HepG2 (cell line): Measurements from ENCODE around the gene CSTPP1. TPM values are rescaled to one million over a fixed set of nuclear protein-coding genes. Genes with fewer than 3 reads are reported as not detected.

Experiments used
- ATAC-seq: fragments of 200-7000 bp; cut with Tn5 transposase; 3 replicates; pipeline ENCODE4 v1.9.1; 2020; ENCODE audit warnings: mild to moderate bottlenecking, moderate library complexity
- BruUV-seq: library from RNA; stranded (reverse); fragments of 400-500 nt; replicated peaks from 2 replicates; lab custom pipeline; 2021; lab: Mats Ljungman, UMichigan
- CTCF ChIA-PET: fragments of 300-600 bp; formaldehyde crosslinking; extraction: SDS; loops from one replicate; lab custom pipeline; 2021; ENCODE audit warnings: low total read pairs, inconsistent platforms, low intra/inter-chr PET ratio; lab: Yijun Ruan, JAX
- POLR2A ChIA-PET: fragments of 350-600 bp; sonication (Branson Sonifier 250); formaldehyde crosslinking; loops from one replicate; lab custom pipeline; 2020; ENCODE audit warnings: antibody characterized with exemption, inconsistent platforms; lab: Yijun Ruan, JAX
- DNase-seq: peaks from one replicate; pipeline ENCODE4 v3.0.0-alpha.2; 2015; ENCODE audit warnings: low spot score
- FAIRE-seq: peaks from 3 replicates; lab custom pipeline; 2011; peaks lifted over from hg19 to GRCh38; lab: Jason Lieb, UNC
- H2AFZ ChIP-seq: one replicate; pipeline ENCODE4 v1.6.1; 2011; ENCODE audit warnings: low read length, inconsistent platforms
- H3K27ac ChIP-seq: fragments of 300-600 bp; 3 replicates; pipeline ENCODE4 v1.8.0; 2011; ENCODE audit warnings: mixed run types, mild to moderate bottlenecking, mixed read lengths, low read length, inconsistent platforms; ENCODE audit not compliant: insufficient read depth; ENCODE audit errors: extremely low read length
- H3K27me3 ChIP-seq, 2 experiments: fragments of 200-600 bp in 1 of 2; 2 replicates in 1 of 2; 3 replicates in 1 of 2; pipeline versions ENCODE4 v1.6.0 to v1.8.0; 2011; ENCODE audit warnings: low read length in 2 of 2, mild to moderate bottlenecking in 2 of 2, moderate library complexity in 2 of 2, inconsistent platforms in 1 of 2; ENCODE audit not compliant: insufficient read depth in 2 of 2, control insufficient read depth in 1 of 2
- H3K36me3 ChIP-seq, 2 experiments: fragments of 200-600 bp in 1 of 2; replicated peaks in 1 of 2; 2 replicates in 1 of 2; 3 replicates in 1 of 2; pipeline versions ENCODE4 v1.5.1 to v1.8.0; 2011; ENCODE audit warnings: low read length in 2 of 2, inconsistent platforms in 1 of 2; ENCODE audit not compliant: insufficient read depth in 2 of 2, control insufficient read depth in 1 of 2
- H3K4me1 ChIP-seq: 2 replicates; pipeline ENCODE4 v1.5.1; 2012; ENCODE audit warnings: low read length, inconsistent platforms; ENCODE audit not compliant: insufficient read depth
- H3K4me2 ChIP-seq: 2 replicates; pipeline ENCODE4 v1.6.0; 2011; ENCODE audit warnings: low read depth, low read length, inconsistent platforms
- H3K4me3 ChIP-seq, 3 experiments: fragments of 200-600 bp in 1 of 3; sonication (generic), shearing (Covaris generic) in 1 of 3; replicated peaks in 1 of 3; 2 replicates each; pipeline ENCODE4 v1.5.1; 2011 to 2016; ENCODE audit warnings: low read length in 3 of 3, inconsistent platforms in 2 of 3, low read depth in 2 of 3, mild to moderate bottlenecking in 2 of 3, control low read depth in 1 of 3, mixed read lengths in 1 of 3; ENCODE audit not compliant: insufficient read depth in 1 of 3
- H3K79me2 ChIP-seq: one replicate; pipeline ENCODE4 v1.6.1; 2011; ENCODE audit warnings: low read length, inconsistent platforms; ENCODE audit not compliant: insufficient read depth
- H3K9ac ChIP-seq: 2 replicates; pipeline ENCODE4 v1.6.0; 2011; ENCODE audit warnings: mild to moderate bottlenecking, low read depth, low read length, inconsistent platforms; ENCODE audit not compliant: insufficient read depth
- H3K9me3 ChIP-seq: 2 replicates; pipeline ENCODE4 v1.5.1; 2012; ENCODE audit warnings: mild to moderate bottlenecking, low read length
- H4K20me1 ChIP-seq: 2 replicates; pipeline ENCODE4 v1.6.0; 2011; ENCODE audit warnings: inconsistent platforms, mild to moderate bottlenecking, low read length, moderate library complexity; ENCODE audit not compliant: insufficient read depth
- DZIP1 ChIP-seq: sonication (generic); formaldehyde crosslinking; IDR thresholded peaks from 2 replicates; pipeline ENCODE4 v1.5.0; 2020; ENCODE audit warnings: mild to moderate bottlenecking, missing genetic modification reagents
- GATA4 ChIP-seq: sonication (generic); IDR thresholded peaks from 2 replicates; pipeline ENCODE4 v1.6.1; 2016; ENCODE audit warnings: antibody characterized with exemption, low read depth, borderline replicate concordance
- POGZ ChIP-seq: sonication (generic); formaldehyde crosslinking; IDR thresholded peaks from 2 replicates; pipeline ENCODE4 v1.4.0; 2020; ENCODE audit warnings: mild to moderate bottlenecking, missing genetic modification reagents
- PTBP1 ChIP-seq: fragments of 200-400 bp; formaldehyde crosslinking; IDR thresholded peaks from 2 replicates; pipeline ENCODE4 v1.6.1; 2018; ENCODE audit warnings: low read length, low read depth; ENCODE audit not compliant: poor library complexity, severe bottlenecking
- RBM22 ChIP-seq: fragments of 200-400 bp; formaldehyde crosslinking; optimal IDR thresholded peaks from 2 replicates; pipeline ENCODE3; 2017; ENCODE audit warnings: mild to moderate bottlenecking, low read length, moderate library complexity
- SMC3 ChIP-seq: IDR thresholded peaks from 2 replicates; pipeline ENCODE4 v1.6.1; 2011; ENCODE audit warnings: low read length, improper control_type of control experiment
- TARDBP ChIP-seq: sonication (generic); formaldehyde crosslinking; IDR thresholded peaks from 2 replicates; pipeline ENCODE4 v1.8.0; 2022; ENCODE audit warnings: mild to moderate bottlenecking, missing genetic modification reagents
- ZNF460 ChIP-seq: sonication (generic); formaldehyde crosslinking; IDR thresholded peaks from 2 replicates; pipeline ENCODE4 v1.5.1; 2020; ENCODE audit warnings: missing genetic modification reagents, mild to moderate bottlenecking, borderline replicate concordance
- ZNF564 ChIP-seq: sonication (generic); formaldehyde crosslinking; IDR thresholded peaks from 2 replicates; pipeline ENCODE4 v1.8.1; 2023; ENCODE audit warnings: mild to moderate bottlenecking, missing genetic modification reagents
- ZNF605 ChIP-seq: sonication (generic); formaldehyde crosslinking; IDR thresholded peaks from 2 replicates; pipeline ENCODE4 v1.8.0; 2022; ENCODE audit warnings: mild to moderate bottlenecking, missing genetic modification reagents
- WGBS: methylation state at CpG from one replicate; pipeline ENCODE4 v1.1.6; 2017; ENCODE audit warnings: low lambda C conversion rate; 5-methylcytosine and 5-hydroxymethylcytosine counted together
- in situ Hi-C: cut with HindIII; loops from 2 replicates; pipeline ENCODE4 v1.10.0; 2017; ENCODE audit warnings: low pct_unique_long_range_greater_than_20kb; ENCODE audit not compliant: extremely low pct_ligation_motif_present
- intact Hi-C: fragments of 100-400 bp; cut with micrococcal nuclease; formaldehyde crosslinking; loops from one replicate; pipeline ENCODE4 v1.10.0; 2022; ENCODE audit not compliant: unreplicated experiment
- polyA plus RNA-seq, 8 experiments: library from polyadenylated mRNA; depleted of rRNA in 3 of 8; stranded (reverse) in 7 of 8; unstranded in 1 of 8; fragments of >200 nt; fragmentation: Illumina TruSeq in 4 of 8; extraction: Trizol in 4 of 8; gene quantifications; 2 replicates each; pipeline versions ENCODE4 v1.2.1 to v1.2.3, GENCODE V29; 2011 to 2016; ENCODE audit warnings: low read depth in 4 of 8, missing spikeins in 1 of 8, mixed read lengths in 1 of 8; ENCODE audit not compliant: insufficient read depth in 1 of 8
- total RNA-seq, 5 experiments: library from RNA; depleted of rRNA; stranded (reverse); fragments of >200 nt; fragmentation: Illumina TruSeq; extraction: Trizol; gene quantifications; 2 replicates each; pipeline ENCODE4 v1.2.3, GENCODE V29; 2016; ENCODE audit warnings: low read depth in 1 of 5
- TF ChIP-seq, protein P1 (sequence below): sonication (generic); formaldehyde crosslinking; IDR thresholded peaks from 2 replicates; pipeline ENCODE4 v1.8.0; 2022; ENCODE audit warnings: low read depth, missing genetic modification reagents
- TF ChIP-seq, protein P2 (sequence below): sonication (generic); formaldehyde crosslinking; IDR thresholded peaks from 2 replicates; pipeline ENCODE4 v1.4.0; 2020; ENCODE audit warnings: missing genetic modification reagents
- TF ChIP-seq, protein P3 (sequence below): sonication (generic); formaldehyde crosslinking; IDR thresholded peaks from 2 replicates; pipeline ENCODE4 v1.5.1; 2020; ENCODE audit warnings: mild to moderate bottlenecking, missing genetic modification reagents, borderline replicate concordance
- TF ChIP-seq, protein P4 (sequence below): sonication (generic); formaldehyde crosslinking; conservative IDR thresholded peaks from 2 replicates; pipeline ENCODE4 v1.4.0; 2020; ENCODE audit warnings: missing genetic modification reagents

Gene CSTPP1
- total and polyA plus RNA-seq, 2 of the 13 experiments (the other 11 are each of a cell fraction or from before 2014, with no cell fraction given): 12.3 to 14.6 TPM

DNA sequence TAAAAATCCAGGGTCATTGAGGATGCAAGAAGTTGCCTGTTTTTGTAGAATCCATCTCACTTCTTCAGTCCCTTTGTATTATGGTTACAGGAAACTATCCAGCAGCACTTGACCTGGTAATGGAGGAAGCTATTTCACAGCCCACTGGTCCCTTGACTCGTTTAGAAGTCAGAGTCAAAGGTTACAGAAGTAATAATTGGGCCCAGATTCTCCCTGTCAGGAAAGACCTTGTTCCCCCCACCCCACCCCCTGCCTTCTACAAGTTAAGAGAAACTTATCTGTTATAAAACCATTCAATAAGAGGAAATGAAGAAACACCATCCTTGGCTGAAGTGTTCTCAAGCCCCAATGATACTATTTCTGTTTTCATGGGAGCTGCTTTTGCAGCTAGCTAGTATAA, 65.8 kb downstream of the CSTPP1 start (continued):
- TF ChIP-seq, protein P1, sequence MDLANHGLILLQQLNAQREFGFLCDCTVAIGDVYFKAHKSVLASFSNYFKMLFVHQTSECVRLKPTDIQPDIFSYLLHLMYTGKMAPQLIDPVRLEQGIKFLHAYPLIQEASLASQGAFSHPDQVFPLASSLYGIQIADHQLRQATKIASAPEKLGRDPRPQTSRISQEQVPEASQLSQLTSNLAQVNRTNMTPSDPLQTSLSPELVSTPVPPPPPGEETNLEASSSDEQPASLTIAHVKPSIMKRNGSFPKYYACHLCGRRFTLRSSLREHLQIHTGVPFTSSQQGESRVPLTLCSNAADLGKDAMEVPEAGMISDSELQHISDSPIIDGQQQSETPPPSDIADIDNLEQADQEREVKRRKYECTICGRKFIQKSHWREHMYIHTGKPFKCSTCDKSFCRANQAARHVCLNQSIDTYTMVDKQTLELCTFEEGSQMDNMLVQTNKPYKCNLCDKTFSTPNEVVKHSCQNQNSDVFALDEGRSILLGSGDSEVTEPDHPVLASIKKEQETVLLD (CRISPR knock-in tag): no peak

DNA sequence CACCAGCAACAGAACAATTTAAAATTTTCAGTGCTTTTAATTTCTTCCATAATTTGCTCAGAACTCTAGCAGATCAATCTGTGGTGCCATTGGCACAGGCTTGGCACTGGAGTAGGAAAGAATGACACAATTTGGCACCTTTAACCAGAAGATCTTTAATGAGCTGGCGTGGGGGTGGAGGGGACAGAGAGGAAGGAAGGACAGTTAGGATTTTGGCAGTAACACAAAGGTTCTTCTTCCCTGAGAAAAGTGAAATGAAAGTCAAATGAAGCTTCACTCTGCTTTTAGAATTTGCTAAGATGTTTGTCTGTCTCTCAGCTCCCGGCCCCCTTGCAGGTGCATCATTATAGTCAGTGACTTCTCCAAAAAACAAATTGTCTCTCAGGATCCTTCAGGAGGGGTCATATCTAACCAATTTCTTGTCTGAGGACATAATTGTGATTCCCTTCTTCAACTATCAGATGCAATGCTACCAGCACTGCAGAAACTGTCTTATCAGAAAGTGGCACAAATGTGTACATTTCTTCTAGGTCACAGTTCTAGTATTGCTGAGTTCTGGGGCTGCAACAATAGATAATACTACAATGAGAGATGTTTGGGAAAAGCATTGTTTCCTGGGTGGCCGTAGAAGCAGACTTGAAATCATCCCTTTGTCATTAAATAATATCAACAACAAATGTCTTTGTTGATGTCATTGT, 66.8 kb downstream of the CSTPP1 start:
- ChIA-PET CTCF (no interaction called here), POLR2A (no interaction called here)
- Histone ChIP-seq H3K4me2 (no peak overlapping the region), H3K9me3 (no peaks in the 10 kb centered on the region), H2AFZ (no peak overlapping the region), H3K9ac (no peak overlapping the region), H3K27me3 (no peaks in the 10 kb centered on the region), H4K20me1 (no peaks in the 10 kb centered on the region), H3K79me2 (no peaks in the 10 kb centered on the region), H3K36me3 (no peaks in the 10 kb centered on the region), H3K4me1 (peaks cover 25% of the 10 kb centered on the region), H3K4me3 (no peak overlapping the region), H3K27ac (no peak overlapping the region)
- intact Hi-C loops (loop anchor here (10.0 kb wide), 1 partner anchor 91 kb away; no protein-coding TSS in a partner anchor), in situ Hi-C loops (no loop called here)
- FAIRE-seq: no peak
- 100% methylated on average over 3 of the region's 3 CpGs for WGBS
- BruUV-seq: no TSS peak
- DNase-seq: no peak
- ATAC-seq: no peak
- TF ChIP-seq RBM22 (no peak), GATA4 (no peak), PTBP1 (no peak), SMC3 (no peak), ZNF605 (no peak), ZNF564 (CRISPR knock-in tag) (no peak), POGZ (no peak), ZNF460 (CRISPR knock-in tag) (no peak), DZIP1 (CRISPR knock-in tag) (no peak), TARDBP (CRISPR knock-in tag) (no peak)
- TF ChIP-seq, protein P2, sequence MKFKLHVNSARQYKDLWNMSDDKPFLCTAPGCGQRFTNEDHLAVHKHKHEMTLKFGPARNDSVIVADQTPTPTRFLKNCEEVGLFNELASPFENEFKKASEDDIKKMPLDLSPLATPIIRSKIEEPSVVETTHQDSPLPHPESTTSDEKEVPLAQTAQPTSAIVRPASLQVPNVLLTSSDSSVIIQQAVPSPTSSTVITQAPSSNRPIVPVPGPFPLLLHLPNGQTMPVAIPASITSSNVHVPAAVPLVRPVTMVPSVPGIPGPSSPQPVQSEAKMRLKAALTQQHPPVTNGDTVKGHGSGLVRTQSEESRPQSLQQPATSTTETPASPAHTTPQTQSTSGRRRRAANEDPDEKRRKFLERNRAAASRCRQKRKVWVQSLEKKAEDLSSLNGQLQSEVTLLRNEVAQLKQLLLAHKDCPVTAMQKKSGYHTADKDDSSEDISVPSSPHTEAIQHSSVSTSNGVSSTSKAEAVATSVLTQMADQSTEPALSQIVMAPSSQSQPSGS (CRISPR knock-in tag): no peak
- TF ChIP-seq, protein P3, sequence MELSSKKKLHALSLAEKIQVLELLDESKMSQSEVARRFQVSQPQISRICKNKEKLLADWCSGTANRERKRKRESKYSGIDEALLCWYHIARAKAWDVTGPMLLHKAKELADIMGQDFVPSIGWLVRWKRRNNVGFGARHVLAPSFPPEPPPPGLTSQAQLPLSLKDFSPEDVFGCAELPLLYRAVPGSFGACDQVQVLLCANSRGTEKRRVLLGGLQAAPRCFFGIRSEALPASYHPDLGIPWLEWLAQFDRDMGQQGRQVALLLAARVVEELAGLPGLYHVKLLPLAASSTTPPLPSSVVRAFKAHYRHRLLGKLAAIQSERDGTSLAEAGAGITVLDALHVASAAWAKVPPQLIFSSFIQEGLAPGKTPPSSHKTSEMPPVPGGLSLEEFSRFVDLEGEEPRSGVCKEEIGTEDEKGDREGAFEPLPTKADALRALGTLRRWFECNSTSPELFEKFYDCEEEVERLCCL (CRISPR knock-in tag): no peak
- TF ChIP-seq, protein P4, sequence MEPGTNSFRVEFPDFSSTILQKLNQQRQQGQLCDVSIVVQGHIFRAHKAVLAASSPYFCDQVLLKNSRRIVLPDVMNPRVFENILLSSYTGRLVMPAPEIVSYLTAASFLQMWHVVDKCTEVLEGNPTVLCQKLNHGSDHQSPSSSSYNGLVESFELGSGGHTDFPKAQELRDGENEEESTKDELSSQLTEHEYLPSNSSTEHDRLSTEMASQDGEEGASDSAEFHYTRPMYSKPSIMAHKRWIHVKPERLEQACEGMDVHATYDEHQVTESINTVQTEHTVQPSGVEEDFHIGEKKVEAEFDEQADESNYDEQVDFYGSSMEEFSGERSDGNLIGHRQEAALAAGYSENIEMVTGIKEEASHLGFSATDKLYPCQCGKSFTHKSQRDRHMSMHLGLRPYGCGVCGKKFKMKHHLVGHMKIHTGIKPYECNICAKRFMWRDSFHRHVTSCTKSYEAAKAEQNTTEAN (CRISPR knock-in tag): no peak
